GM21576 (cell line): ENCODE measurements around the gene TEX2.

Experiments used
- ATAC-seq: cut with Tn5 transposase; IDR thresholded peaks from one replicate; pipeline ENCODE4 v1.9.1; 2021; ENCODE audit warnings: mild to moderate bottlenecking, moderate library complexity; ENCODE audit not compliant: unreplicated experiment

TEX2 gene

GRCh38 chr17:64162554-64162953 lies 100.5 kb downstream of the TEX2 start:
- no peak for ATAC-seq

GRCh38 chr17:64161380-64162176 lies 101.5 kb downstream of the TEX2 start:
- no peak for ATAC-seq

- no peak for ATAC-seq
Measured at GRCh38 chr17:64160378-64160777, 102.7 kb downstream of the TEX2 start.

- ATAC-seq: no peak
Measured at GRCh38 chr17:64158831-64159590, 104.0 kb downstream of the TEX2 start.

- ATAC-seq: no peak
Measured at GRCh38 chr17:64158406-64158805, 104.7 kb downstream of the TEX2 start.

- ATAC-seq: no peak
Measured at GRCh38 chr17:64157669-64158180, 105.3 kb downstream of the TEX2 start.

- no peak for ATAC-seq
Measured at GRCh38 chr17:64156670-64157069, 106.4 kb downstream of the TEX2 start.

- ATAC-seq: no peak
Measured at GRCh38 chr17:64155751-64156544, 107.1 kb downstream of the TEX2 start.

GRCh38 chr17:64155129-64155528 lies 107.9 kb downstream of the TEX2 start:
- ATAC-seq: no peak

- no peak for ATAC-seq
Measured at GRCh38 chr17:64154717-64155116, 108.3 kb downstream of the TEX2 start.

- ATAC-seq: no peak
Measured at GRCh38 chr17:64154313-64154695, 108.8 kb downstream of the TEX2 start.

- no peak for ATAC-seq
Measured at GRCh38 chr17:64153565-64154312, 109.3 kb downstream of the TEX2 start.

GRCh38 chr17:64152428-64153125 lies 110.5 kb downstream of the TEX2 start:
- ATAC-seq: no peak

GRCh38 chr17:64151016-64151368 lies 112.1 kb downstream of the TEX2 start:
- ATAC-seq: no peak

- ATAC-seq: no peak
Measured at GRCh38 chr17:64150237-64151015, 112.6 kb downstream of the TEX2 start.

- no peak for ATAC-seq
Measured at GRCh38 chr17:64149196-64149595, 113.9 kb downstream of the TEX2 start.

GRCh38 chr17:64148699-64149098 lies 114.4 kb downstream of the TEX2 start:
- ATAC-seq: no peak

GRCh38 chr17:64148017-64148631 lies 114.9 kb downstream of the TEX2 start:
- no peak for ATAC-seq
